Breast epithelium (tissue), 4 donors: ENCODE measurements around the gene CDKL2. TPM values are rescaled to one million over a fixed set of nuclear protein-coding genes. Genes with fewer than 3 reads are reported as not detected.

Experiments
- DNase-seq, 2 donors: peaks; one replicate each; pipeline ENCODE4 v3.0.0-alpha.2; 2019; ENCODE audit warnings: low spot score in 2 of 2
- H3K27ac ChIP-seq, 2 donors: fragments of 200-600 bp; sonication (generic) in 1 of 2; one replicate each; pipeline ENCODE4 v1.5.1; 2016 to 2019; ENCODE audit warnings: mild to moderate bottlenecking in 1 of 2
- H3K27me3 ChIP-seq, 2 donors: fragments of 200-600 bp; sonication (generic) in 1 of 2; one replicate each; pipeline versions ENCODE4 v1.5.1 to v1.6.0; 2017 to 2019; ENCODE audit warnings: control low read depth in 1 of 2, mild to moderate bottlenecking in 1 of 2
- H3K36me3 ChIP-seq: fragments of 200-600 bp; one replicate; pipeline ENCODE4 v1.5.1; 2019
- H3K4me1 ChIP-seq, 2 donors: fragments of 200-600 bp; sonication (generic); one replicate each; pipeline ENCODE4 v1.5.1; 2016 to 2019; ENCODE audit warnings: control low read depth in 1 of 2
- H3K4me3 ChIP-seq, 3 donors: fragments of 200-600 bp; sonication (generic); 1 replicate in 2 of 3; 2 replicates in 1 of 3; pipeline ENCODE4 v1.5.1; 2016 to 2019; ENCODE audit warnings: mild to moderate bottlenecking in 3 of 3, moderate library complexity in 2 of 3
- H3K9me3 ChIP-seq, 2 donors: fragments of 200-600 bp; sonication (generic) in 1 of 2; one replicate each; pipeline ENCODE4 v1.5.1; 2016 to 2019; ENCODE audit warnings: control low read depth in 1 of 2
- CTCF ChIP-seq, 3 donors: fragments of 450-650 bp; IDR thresholded peaks; one replicate each; pipeline ENCODE4 v1.5.1; 2016 to 2017; ENCODE audit warnings: antibody characterized with exemption in 3 of 3, mild to moderate bottlenecking in 3 of 3, moderate library complexity in 3 of 3
- POLR2A ChIP-seq: fragments of 450-650 bp; IDR thresholded peaks from one replicate; pipeline ENCODE4 v1.6.1; 2016; ENCODE audit warnings: antibody characterized with exemption, mild to moderate bottlenecking, moderate library complexity
- POLR2AphosphoS5 ChIP-seq, 3 donors: sonication (generic); formaldehyde crosslinking; IDR thresholded peaks; one replicate each; pipeline ENCODE4 v1.6.1; 2017; ENCODE audit warnings: antibody characterized with exemption in 3 of 3
- intact Hi-C: fragments of 100-400 bp; cut with DNase I; formaldehyde crosslinking; loops from one replicate; pipeline ENCODE4 v1.15.1; 2023; ENCODE audit warnings: low total_unique reads
- total RNA-seq, 3 donors: library from RNA; depleted of rRNA; stranded (reverse); fragments of >200 nt; gene quantifications; one replicate each; pipeline ENCODE4 v1.1.0, GENCODE V29; 2016

CDKL2 gene
- total RNA-seq, 3 donors from 2014 or later = 0.16 to 2.3 (median 1.6) TPM

GRCh38 chr4:75612306-75612705, 18.0 kb downstream of the CDKL2 start:
- H3K9me3 ChIP-seq = no peaks in the 10 kb centered on the region
- no peak for DNase-seq
- H3K27me3 ChIP-seq = no peaks in the 10 kb centered on the region
- TF ChIP-seq POLR2A = no peak
- no peak overlapping the region for H3K4me3 ChIP-seq
- H3K27ac ChIP-seq = no peak overlapping the region
- H3K36me3 ChIP-seq = no peaks in the 10 kb centered on the region
- H3K4me1 ChIP-seq = no peaks in the 10 kb centered on the region
- intact Hi-C loops = no loop called here

GRCh38 chr4:75605928-75606327, 24.4 kb downstream of the CDKL2 start:
- Histone ChIP-seq H3K4me3 (no peak overlapping the region), H3K9me3 (no peaks in the 10 kb centered on the region), H3K27ac (no peak overlapping the region), H3K36me3 (no peaks in the 10 kb centered on the region), H3K27me3 (no peaks in the 10 kb centered on the region), H3K4me1 (no peaks in the 10 kb centered on the region)
- TF ChIP-seq POLR2AphosphoS5 (IDR thresholded peaks at IDR 0.05) (no peak), POLR2A (no peak), CTCF (IDR thresholded peaks at IDR 0.05) (no peak)
- intact Hi-C loops = no loop called here
- DNase-seq = no peak

GRCh38 chr4:75599647-75600046, 30.7 kb downstream of the CDKL2 start:
- TF ChIP-seq POLR2A (no peak), CTCF (IDR thresholded peaks at IDR 0.05) (no peak), POLR2AphosphoS5 (IDR thresholded peaks at IDR 0.05) (no peak)
- no peak overlapping the region for H3K4me3 ChIP-seq
- intact Hi-C loops = no loop called here
- no peaks in the 10 kb centered on the region for H3K36me3 ChIP-seq
- no peaks in the 10 kb centered on the region for H3K27me3 ChIP-seq
- no peaks in the 10 kb centered on the region for H3K4me1 ChIP-seq
- H3K27ac ChIP-seq = no peak overlapping the region
- no peaks in the 10 kb centered on the region for H3K9me3 ChIP-seq
- DNase-seq = no peak

GRCh38 chr4:75598390-75598789, 31.9 kb downstream of the CDKL2 start:
- Histone ChIP-seq H3K27ac (no peak overlapping the region), H3K9me3 (no peaks in the 10 kb centered on the region), H3K4me1 (no peaks in the 10 kb centered on the region), H3K36me3 (no peaks in the 10 kb centered on the region), H3K4me3 (no peak overlapping the region), H3K27me3 (no peaks in the 10 kb centered on the region)
- no peak for DNase-seq
- TF ChIP-seq CTCF (IDR thresholded peaks at IDR 0.05) (no peak), POLR2AphosphoS5 (IDR thresholded peaks at IDR 0.05) (no peak), POLR2A (no peak)
- intact Hi-C loops = no loop called here

GRCh38 chr4:75596061-75596460, 34.3 kb downstream of the CDKL2 start:
- Histone ChIP-seq H3K27ac (no peak overlapping the region), H3K36me3 (no peaks in the 10 kb centered on the region), H3K4me3 (no peak overlapping the region), H3K4me1 (no peaks in the 10 kb centered on the region), H3K27me3 (no peaks in the 10 kb centered on the region), H3K9me3 (no peaks in the 10 kb centered on the region)
- intact Hi-C loops = no loop called here
- no peak for TF ChIP-seq POLR2AphosphoS5 (IDR thresholded peaks at IDR 0.05)
- no peak for TF ChIP-seq CTCF (IDR thresholded peaks at IDR 0.05)
- no peak for TF ChIP-seq POLR2A
- no peak for DNase-seq

GRCh38 chr4:75593393-75593792, 36.9 kb downstream of the CDKL2 start:
- Histone ChIP-seq H3K9me3 (no peaks in the 10 kb centered on the region), H3K27ac (no peak overlapping the region), H3K4me3 (no peak overlapping the region), H3K4me1 (no peaks in the 10 kb centered on the region), H3K36me3 (no peaks in the 10 kb centered on the region), H3K27me3 (no peaks in the 10 kb centered on the region)
- intact Hi-C loops = no loop called here
- TF ChIP-seq POLR2A = no peak
- no peak for TF ChIP-seq POLR2AphosphoS5 (IDR thresholded peaks at IDR 0.05)
- no peak for TF ChIP-seq CTCF (IDR thresholded peaks at IDR 0.05)
- no peak for DNase-seq
